Ammon's horn (tissue), 1 donor: Measurements from ENCODE around the gene KDM4C.
"Not testable (repeated sequence)": the region's sequence is repeated elsewhere in the genome, so short reads cannot be mapped to it uniquely, and the experiment has no call there.

Experiments
- DNase-seq: peaks from one replicate; pipeline ENCODE4 v3.0.0-alpha.2; 2016; ENCODE audit warnings: low spot score

Gene KDM4C

DNA sequence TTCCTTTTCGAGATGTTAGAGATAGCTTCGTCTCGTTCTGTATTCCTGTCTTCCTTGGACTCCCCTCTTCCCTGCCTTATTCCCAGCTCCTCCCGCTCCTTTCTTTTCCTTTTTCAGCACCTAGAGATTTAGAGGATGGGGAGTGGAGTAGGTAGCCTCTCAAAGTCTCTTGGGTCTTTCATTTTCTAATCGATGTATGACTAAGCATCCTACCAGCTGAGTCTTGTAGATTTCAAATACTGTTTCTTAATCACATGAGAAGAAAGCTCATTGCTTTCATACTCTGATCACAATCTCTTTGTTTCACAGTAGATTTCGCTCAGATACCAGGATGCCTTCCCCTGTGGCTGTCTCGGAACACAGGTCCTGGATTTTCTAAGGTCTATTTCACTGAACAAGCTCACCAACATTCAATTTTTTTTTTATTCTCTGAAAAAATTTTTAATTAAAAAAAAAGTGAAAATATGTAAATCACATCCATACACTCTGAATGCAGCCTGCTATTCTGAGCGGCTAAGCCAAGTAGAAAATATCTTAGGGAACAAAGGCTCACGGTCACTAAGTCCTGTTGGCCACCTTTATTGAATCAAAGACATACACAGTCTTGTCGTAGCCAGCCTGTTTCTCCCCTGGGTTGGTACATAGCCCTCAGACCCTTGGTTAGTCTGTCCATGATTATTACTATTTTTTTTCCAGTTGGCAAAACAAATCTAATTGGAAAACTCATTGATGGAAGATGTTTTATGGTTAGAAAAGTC lies 413.8 kb downstream of the KDM4C start:
- DNase-seq: no peak

DNA sequence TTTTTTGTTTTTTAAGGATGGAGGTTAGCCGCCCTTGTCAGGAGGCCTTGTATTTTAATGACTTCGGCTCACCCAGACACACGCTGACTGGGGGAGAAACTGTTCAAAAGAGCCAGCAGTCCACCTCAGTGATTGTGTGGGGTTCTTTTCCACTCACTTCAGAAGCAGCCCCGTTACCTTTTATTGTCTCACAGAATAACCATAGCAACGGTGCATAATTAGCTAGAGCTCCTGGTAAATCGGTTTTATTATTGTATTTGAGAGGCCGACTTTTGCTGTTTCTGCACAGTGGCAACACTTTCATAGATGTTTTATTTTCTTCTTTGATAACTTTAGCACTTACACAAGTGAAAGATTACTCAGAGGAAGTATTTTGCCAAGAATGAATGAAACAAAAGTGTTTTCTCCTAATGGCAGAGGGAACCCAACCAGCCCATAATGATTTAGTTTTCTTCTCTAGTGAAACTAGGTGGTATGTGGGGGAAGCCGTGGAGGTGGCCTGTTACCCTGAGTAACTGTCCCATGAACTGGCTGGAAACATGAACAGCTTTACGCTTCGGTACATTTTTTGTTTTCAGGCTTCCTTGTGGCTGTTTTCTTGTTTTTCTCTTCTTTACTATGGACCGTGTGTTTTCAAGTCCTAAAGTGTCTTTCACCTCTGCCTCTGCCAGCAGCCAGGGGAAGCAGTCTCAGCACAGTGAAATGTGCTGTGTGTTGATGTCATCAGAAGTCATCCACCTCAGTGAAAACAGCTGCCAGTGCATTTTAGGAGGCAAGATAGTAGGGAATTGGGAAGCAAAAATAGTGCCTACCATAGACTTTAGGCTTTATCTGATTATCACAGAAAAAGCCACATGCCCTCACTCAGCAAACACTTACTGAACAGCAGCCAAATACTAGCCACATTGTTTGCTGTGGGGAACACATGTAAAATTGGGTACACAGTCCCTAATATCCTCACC lies 414.7 kb downstream of the KDM4C start:
- no peak for DNase-seq

DNA sequence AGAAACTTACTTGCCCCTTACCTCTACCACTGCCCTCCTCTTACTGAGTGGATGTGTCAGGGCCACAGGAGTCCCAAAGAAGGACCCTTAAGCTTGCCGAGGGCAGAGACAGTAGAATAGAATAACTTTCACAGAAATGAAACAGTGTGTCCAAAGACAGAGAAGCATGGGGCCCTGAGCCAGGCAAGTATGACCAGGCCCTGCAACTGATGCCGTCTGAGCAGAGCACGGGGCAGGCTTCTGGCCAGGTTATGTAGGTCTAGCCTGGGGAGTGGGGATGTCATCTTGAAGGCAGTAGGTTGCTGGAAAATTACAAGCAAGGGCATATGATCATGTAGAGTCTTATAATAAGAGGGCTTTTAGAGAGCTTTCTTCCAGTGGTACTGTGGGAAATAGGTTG lies 415.4 kb downstream of the KDM4C start:
- DNase-seq: no peak

DNA sequence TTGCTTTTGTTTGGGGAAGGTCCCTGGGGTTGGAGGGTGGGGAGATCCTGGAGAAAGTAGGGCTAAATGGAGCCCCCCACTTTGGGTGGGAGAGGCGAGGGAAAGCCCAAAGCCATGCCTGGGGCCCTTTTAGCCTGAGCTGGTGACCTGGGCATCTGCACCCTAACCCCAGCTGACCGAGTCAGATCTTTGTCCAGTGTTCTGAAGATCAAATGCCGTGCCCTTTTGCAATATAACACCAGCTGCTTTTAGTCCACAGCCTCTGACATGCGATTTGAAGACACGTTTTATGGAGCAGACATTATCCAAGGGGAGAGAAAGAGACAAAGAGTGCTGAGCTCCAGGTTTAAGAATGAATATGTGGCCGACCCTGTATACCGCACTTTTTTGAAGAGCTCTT lies 416.5 kb downstream of the KDM4C start:
- DNase-seq: no peak

DNA sequence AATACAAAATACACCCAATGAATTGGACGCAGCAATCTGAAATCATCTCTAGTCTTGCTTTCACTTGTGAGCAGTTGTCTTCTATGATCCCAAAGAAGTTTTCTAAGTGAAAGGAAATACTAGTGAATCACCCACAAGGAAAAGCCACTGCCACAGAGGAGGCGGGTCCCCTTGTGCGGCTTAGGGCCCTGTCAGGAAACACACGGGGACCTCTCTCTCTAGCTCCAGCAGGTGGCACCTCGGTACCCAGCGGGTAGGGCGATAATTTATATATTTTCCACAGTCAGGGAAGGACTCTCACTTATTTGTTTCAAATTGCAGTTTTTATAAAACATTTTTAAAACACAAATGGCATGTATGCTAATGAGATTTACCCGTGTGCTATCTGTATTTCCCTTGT lies 417.1 kb downstream of the KDM4C start:
- DNase-seq: no peak

DNA sequence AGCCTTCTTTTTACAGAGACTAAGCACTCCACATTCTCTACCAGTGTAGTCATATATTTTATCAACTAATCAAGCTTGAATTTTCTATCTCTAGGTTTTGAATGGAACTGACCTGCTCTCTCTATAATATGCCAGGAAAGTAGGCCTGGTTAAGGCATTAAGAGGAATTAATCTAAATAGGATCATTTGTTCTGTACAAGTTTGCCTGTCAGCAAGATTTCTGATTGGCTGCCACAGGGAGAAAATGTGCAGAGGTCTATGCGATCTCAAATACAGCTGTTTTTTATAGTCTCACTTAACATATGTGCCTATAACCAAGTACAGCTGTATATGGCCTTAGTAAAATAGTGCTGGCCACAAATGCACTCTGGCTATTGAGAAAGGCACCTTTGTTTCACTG lies 418.8 kb downstream of the KDM4C start:
- DNase-seq: no peak

DNA sequence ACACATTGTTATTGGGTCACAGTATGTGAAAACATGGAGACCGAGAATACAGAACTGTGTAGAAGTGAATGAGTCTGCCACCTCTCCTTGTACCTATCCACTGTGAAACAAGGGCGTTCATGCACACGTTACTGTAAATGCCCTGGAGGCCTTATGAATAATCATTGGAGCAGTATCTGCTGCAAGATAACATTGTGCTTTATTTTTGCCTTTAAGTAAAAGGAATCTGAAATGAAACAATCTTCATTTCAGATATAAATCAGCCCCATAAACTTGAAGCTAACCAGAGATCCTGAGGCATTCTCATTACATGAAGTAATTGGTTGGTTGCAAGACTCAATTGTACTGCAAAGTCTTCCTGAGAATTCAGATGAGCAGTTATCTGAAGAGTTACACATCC lies 419.6 kb downstream of the KDM4C start:
- DNase-seq: no peak

DNA sequence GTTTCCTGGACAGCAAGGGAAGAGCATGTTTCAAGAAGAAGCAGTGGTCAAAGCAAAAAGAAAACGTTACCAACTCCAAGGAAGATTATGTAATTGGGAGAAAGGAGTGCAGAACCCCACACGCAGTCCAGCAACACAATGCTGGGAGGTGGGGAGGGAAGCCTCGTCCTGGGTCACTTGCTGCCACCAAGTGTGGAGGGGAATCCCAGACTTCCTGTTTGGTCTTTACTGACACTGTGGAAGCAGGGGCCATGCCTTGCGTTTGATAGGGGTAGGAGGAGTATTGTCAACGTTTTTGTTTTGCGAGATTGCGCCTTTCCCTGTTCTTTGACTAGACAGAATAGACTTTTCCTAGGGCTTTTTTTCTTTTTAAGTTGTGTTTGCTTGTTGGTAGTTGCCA lies 421.0 kb downstream of the KDM4C start:
- DNase-seq: no peak

DNA sequence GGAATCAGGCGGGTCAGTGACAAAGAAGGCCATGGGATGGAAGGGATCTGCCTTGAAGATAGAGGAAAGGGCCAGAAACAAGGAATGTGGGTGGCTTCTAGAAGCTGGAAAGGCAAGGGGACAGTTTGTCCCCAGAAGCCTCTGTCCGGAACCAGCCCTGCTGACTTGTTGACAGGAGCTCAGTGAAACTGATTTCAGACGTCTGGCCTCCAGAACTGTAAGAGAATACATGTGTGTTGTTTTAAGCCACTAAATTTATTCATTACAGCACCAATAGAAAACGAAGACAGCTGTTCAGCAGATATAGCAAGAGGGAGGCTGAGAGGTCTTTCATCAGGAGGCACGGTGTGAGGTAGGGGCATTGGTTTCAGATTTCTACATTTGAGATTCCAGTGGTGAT lies 422.5 kb downstream of the KDM4C start:
- DNase-seq: no peak

DNA sequence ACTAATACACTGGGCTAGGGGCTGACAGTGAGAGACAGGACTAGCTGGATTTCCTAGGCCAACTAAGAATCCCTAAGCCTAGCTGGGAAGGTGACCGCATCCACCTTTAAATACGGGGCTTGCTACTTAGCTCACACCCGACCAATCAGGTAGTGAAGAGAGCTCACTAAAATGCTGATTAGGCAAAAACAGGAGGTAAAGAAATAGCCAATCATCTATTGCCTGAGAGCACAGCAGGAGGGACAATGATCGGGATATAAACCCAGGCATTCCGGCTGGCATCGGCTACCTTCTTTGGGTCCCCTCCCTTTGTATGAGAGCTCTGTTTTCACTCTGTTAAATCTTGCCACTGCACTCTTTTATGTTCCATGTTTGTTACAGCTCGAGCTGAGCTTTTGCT lies 425.4 kb downstream of the KDM4C start:
- DNase-seq: not testable (repeated sequence)

DNA sequence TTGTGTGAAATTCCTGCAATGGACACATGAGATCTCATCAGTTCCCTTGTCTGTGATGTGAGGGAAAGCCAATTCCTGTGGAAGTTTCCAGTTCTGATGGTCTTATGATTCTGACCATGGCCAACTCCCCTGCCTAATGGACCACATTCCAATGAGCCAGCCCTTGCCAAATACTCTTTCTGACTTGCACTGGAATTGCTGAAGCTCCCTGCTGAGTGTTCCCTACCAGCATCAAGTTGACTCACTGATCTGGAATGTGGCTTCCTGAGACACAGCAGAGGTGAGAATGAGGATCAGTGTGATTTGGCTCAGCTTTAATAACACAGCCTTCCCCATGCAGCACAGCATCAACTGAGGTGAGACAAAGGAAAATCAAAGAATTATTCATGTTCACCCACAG lies 427.8 kb downstream of the KDM4C start:
- no peak for DNase-seq

DNA sequence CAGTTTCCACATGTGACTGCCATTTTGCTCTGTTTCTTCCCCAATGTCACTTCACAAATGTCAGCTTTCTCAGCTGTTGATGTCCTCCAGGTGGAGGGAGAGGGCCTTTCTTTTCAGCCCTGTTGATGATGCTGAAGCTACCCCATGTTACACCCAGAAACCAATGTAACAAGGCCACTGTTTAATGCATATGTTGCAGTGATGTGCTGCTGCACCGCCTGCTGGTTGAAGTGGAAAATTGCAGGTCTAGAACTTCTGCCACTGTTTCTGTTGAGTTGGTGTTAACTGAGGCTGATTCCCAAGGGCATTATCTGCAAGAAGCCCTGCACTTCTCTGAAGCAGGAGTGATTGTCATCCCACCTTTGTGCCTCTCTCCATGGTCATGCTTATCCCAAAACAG lies 428.4 kb downstream of the KDM4C start:
- DNase-seq: no peak

DNA sequence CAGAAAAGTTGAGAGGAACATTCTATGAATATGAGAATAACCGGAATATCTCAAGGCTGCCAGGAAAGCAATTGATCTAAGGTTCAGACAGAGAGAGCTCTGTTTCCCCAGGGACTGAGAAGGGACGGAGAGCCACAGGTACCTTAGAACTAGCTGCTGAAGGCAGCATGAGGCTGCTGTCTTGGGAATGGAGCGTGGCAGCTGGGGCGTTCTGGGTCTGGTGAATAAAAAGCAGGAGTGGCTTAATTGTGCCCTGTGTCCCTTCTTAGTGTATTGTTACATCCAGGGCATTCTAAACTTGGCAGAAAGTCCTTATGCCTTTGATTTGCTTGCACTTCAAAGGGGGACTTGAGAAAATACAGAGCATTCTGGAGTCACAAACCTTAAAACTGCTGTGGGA lies 434.5 kb downstream of the KDM4C start:
- no peak for DNase-seq

DNA sequence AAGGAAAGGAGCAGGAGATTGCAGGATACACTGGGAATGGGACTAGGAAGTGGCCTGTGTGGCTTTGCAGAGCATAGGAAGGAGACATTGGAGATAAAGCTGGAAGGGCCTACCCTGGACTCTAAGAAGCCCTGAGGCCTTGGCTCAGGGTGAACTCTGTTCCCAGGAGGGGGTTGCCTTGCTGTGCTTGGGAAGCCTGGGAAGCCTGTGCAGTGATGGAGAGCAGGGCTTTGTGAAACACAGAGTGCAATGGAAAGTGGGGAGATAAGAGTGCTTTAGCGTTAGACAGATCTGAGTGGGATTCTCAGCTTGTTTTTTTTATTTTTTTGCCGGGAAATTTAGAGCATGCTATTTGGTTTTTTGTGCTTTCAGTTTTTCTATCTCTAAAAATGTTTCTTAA lies 437.8 kb downstream of the KDM4C start:
- no peak for DNase-seq

DNA sequence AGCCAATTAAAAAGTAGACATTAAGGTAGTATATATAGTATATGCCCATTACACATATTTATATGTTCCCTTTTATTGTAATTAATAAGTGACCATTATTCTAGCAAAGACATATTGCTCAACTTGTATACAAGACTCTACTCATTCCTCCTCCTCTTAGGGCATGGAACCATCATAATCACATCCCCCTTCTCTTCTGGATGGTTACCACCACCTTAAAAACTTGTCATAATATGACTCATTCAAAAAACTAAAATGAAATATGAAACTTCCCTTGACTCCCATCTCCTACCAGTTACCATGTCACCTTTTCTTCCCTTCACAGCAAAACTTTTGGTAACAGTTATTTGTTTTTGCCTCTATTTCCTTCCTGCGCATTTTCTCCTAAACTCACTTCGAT lies 438.7 kb downstream of the KDM4C start:
- no peak for DNase-seq

DNA sequence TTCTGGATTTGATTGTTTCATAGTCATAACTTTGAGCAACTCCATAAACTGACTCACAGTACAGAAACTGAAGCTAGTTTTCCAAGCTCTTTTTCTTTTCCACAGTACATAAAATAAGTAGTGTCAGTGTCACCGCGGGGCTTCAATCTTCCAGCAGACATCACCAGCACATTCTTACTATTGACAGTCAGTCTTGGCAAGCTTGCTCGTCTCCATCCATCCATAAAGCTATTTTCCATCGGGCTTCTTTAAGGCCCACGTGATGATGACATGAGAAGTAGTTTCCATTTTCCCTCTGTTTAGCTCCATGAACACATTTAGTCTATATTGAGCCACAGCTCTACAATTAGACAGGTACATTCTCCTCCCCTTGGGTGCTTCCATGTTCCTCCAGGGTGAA lies 443.4 kb downstream of the KDM4C start:
- DNase-seq: no peak

DNA sequence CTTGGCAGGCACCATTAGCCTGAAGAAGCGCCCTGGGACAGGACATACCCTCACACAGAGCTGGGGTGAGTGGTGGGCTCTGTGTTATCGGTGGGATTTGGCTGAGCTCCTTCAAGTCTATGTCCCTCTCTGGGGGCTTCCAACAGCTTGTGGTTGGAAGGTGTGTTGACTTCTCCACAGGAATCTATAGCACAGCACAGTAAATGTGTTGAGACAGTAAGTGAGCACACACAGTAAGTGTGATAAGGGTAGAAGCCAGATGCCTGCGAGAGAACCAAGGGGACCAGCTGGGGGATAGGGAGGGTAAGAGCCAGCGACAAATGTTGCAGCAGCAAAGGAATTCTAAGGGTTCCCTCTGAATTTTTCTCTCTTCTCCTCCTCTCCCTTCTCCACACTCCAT lies 448.0 kb downstream of the KDM4C start:
- DNase-seq: no peak

DNA sequence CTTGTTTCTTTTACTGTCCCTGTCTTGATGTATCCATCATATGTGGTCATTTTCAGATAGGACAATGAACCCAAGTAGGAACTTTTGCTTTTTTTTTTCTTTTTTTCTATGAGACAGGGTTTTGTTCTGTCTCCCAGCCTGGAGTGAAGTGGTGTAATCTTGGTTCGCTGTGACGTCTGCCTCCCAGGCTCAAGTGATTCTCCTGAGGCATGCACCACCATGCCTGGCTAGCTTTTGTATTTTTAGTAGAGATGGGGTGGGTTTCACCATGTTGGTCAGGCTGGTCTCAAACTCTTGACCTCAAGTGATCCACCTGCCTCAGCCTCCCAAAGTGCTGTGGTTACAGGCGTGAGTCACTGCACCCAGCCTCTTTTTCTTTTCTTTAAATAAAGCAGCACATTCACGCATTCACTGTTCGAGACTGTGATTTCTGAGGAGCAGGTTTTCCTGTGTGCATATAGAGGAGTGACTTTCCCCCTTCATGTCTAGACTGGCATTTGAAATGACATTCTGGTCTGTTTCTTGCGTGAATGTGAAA lies 448.5 kb downstream of the KDM4C start:
- DNase-seq: no peak

DNA sequence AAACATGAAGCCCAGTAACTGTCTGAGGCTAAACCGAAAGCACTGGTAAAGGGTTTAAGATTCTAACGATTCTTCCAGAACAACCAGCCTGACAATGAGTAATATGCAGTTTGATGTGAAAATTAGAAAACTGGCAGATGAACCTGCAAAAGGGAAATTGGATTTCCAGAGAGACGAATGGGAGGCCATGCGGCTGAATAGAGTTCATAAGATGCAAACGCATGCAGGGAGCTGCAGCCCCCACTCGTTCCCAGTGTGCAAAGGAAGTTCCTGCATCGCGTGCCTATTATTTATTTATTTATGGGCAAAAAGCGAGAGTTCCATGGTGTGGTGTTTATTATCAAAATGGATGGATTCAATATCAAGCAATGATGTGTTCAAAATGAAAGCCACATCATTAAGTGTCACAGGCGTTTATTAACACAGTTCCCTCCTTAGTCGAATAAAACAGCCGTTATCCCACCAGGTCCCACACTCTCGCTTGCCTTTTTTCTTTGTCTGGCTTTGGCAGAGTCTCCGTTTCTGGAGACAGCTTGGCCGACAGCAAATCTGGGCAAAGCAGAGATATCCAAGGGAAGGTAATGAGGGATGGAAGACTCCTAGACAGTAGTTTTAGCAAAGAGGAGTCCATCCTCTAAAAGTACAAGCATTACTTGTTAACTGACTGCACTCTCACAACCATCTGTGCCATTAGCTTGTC lies 451.4 kb downstream of the KDM4C start:
- peak; percentile 37 for DNase-seq

DNA sequence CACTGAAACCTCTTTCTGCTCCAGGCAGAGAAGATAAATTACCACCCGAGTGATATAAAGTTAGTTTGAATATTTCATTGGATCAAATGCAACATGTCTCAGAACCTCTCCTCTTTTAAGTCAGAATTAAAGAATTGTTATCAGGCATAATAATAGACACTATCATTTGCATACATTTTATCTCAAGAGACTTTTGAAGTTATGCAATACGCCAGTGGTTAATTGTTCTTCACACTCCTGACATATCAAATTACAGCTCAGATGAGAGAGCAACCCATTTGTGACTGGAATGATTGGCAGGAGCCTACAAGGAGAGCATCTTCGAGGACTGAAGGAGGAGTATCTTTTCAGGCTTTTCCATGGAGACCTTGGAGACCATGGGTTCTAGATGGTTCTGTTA lies 452.2 kb downstream of the KDM4C start:
- DNase-seq: no peak

DNA sequence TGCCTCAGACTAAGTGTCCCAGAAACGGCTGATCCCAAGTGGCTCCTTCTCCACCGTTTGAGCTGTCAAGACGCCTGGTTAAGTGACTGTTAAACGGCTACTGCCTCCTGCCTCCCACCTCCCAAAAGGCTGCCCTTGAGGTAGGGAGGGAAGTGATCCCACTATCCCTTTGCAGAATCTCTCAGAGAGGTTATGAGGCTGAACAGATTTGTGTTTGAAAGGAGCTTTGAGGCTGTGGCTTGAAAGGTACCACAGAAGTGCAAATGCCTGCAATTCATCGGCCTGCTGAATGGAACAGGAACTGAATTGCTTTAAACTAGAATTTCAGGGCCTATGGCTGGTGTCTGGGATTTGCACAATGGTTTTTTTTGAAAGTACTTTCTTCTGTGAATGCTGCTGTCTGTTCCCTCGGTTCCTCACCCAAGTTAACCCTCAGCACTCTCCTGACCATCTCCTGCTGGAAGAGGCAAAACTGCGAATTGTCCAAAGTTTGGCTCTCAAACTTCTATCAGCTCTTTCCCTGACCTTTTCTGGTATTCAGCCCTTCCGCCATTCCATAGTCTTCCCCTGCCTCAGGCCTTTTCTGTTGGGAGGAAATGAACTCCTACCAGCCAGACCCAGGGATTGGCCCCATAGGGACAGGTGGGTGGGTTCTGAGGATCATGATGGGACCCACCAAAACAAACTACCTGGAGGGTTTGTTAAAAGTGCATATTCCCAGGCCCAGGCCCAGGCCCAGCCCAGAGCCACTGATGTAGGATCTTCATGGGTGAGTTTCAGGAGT lies 453.3 kb downstream of the KDM4C start:
- no peak for DNase-seq

DNA sequence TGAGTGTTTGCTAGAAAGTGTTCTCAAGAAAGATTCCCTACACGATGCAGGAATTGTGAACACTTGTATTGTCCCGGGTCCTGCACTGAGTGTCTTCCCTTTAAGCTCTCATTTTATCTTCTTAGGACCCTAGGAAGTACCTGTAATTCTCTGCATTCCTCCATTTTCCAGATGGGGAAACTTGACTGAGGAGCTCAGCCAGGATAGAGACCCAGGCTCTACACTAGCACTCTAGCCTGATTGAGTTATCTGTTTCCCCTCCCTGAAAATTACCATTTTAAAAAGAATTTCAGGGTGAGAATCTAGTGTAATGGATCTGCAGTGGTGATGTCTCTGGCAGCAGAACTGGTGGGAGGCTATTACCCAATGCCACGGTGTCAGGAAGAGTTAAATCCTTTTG lies 453.9 kb downstream of the KDM4C start:
- no peak for DNase-seq
